Neural progenitor cell (in vitro differentiated cells): ENCODE data around the gene GJD4. TPM values are rescaled to one million over a fixed set of nuclear protein-coding genes. Genes with fewer than 3 reads are reported as not detected.

ENCODE experiments used
- DNase-seq: peaks from one replicate; pipeline ENCODE4 v3.0.0-alpha.2; 2016; ENCODE audit warnings: low spot score
- H2AFZ ChIP-seq: fragments of 200-600 bp; sonication (generic); replicated peaks from 2 replicates; pipeline ENCODE4 v1.6.1; 2016; ENCODE audit warnings: antibody characterized with exemption
- H3F3A ChIP-seq: fragments of 200-600 bp; sonication (generic); 2 replicates; pipeline ENCODE4 v1.6.1; 2016; ENCODE audit warnings: antibody characterized with exemption, low read depth
- H3K27ac ChIP-seq: fragments of 200-600 bp; sonication (generic); 2 replicates; pipeline ENCODE4 v1.5.1; 2016; ENCODE audit warnings: mild to moderate bottlenecking
- H3K27me3 ChIP-seq: fragments of 200-600 bp; sonication (generic); 2 replicates; pipeline ENCODE4 v1.6.1; 2016; ENCODE audit warnings: mild to moderate bottlenecking, moderate library complexity
- H3K36me3 ChIP-seq: fragments of 200-600 bp; sonication (generic); 2 replicates; pipeline ENCODE4 v1.5.1; 2016
- H3K4me1 ChIP-seq: fragments of 200-600 bp; sonication (generic); 2 replicates; pipeline ENCODE4 v1.6.1; 2016; ENCODE audit warnings: mixed run types
- H3K4me2 ChIP-seq: fragments of 200-600 bp; sonication (generic); 2 replicates; pipeline ENCODE4 v1.6.1; 2016
- H3K4me3 ChIP-seq: fragments of 200-600 bp; sonication (generic); 2 replicates; pipeline ENCODE4 v1.5.1; 2016
- H3K79me2 ChIP-seq: fragments of 200-600 bp; sonication (generic); 2 replicates; pipeline ENCODE4 v1.6.1; 2016; ENCODE audit warnings: low read depth
- H3K9ac ChIP-seq: fragments of 200-600 bp; sonication (generic); 2 replicates; pipeline ENCODE4 v1.6.1; 2016
- H3K9me3 ChIP-seq: fragments of 200-600 bp; sonication (generic); 2 replicates; pipeline ENCODE4 v1.5.1; 2016; ENCODE audit warnings: low read depth
- H4K20me1 ChIP-seq: fragments of 200-600 bp; sonication (generic); 2 replicates; pipeline ENCODE4 v1.6.1; 2016; ENCODE audit warnings: low read depth
- H3K27ac Mint-ChIP-seq: 3 replicates; pipeline ENCODE4 v1.8.0; 2021; ENCODE audit warnings: mixed read lengths
- H3K27me3 Mint-ChIP-seq: 2 replicates; pipeline ENCODE4 v1.8.0; 2022; ENCODE audit warnings: low read depth, mild to moderate bottlenecking, inconsistent platforms, moderate library complexity, mixed read lengths; ENCODE audit not compliant: insufficient read depth
- H3K36me3 Mint-ChIP-seq: 3 replicates; pipeline ENCODE4 v1.8.0; 2021; ENCODE audit warnings: mixed read lengths
- H3K4me1 Mint-ChIP-seq: 3 replicates; pipeline ENCODE4 v1.8.0; 2021; ENCODE audit warnings: mixed read lengths
- H3K4me3 Mint-ChIP-seq: 3 replicates; pipeline ENCODE4 v1.8.0; 2021; ENCODE audit warnings: mild to moderate bottlenecking, moderate library complexity, mixed read lengths
- H3K9me3 Mint-ChIP-seq: 3 replicates; pipeline ENCODE4 v1.8.0; 2020; ENCODE audit warnings: mixed read lengths
- CTCF ChIP-seq: fragments of 200-600 bp; sonication (generic); IDR thresholded peaks from 2 replicates; pipeline ENCODE4 v1.5.1; 2017; ENCODE audit warnings: antibody characterized with exemption, mild to moderate bottlenecking
- EZH2 ChIP-seq: fragments of 200-600 bp; sonication (generic); IDR thresholded peaks from 2 replicates; pipeline ENCODE4 v1.6.1; 2017; ENCODE audit warnings: antibody characterized with exemption, mild to moderate bottlenecking, moderate library complexity
- EZH2phosphoT487 ChIP-seq: fragments of 200-600 bp; sonication (generic); IDR thresholded peaks from 2 replicates; pipeline ENCODE4 v1.6.1; 2017; ENCODE audit warnings: antibody characterized with exemption
- total RNA-seq: library from RNA; depleted of rRNA; stranded (reverse); fragments of >200 nt; gene quantifications from 2 replicates; pipeline ENCODE4 v1.2.3, GENCODE V29; 2015; ENCODE audit warnings: low replicate concordance

Gene GJD4
- total RNA-seq, 1 donor from 2014 or later = not detected

- no peaks in the 10 kb centered on the region for H3K27me3 ChIP-seq
- H3K9me3 ChIP-seq = no peaks in the 10 kb centered on the region
- no peak overlapping the region for H3K27ac Mint-ChIP-seq
- H4K20me1 ChIP-seq = no peaks in the 10 kb centered on the region
- peaks cover 32% of the 10 kb centered on the region for H3F3A ChIP-seq
- H3K4me1 ChIP-seq = peaks cover 31% of the 10 kb centered on the region
- no peaks in the 10 kb centered on the region for H3K79me2 ChIP-seq
- H3K4me1 Mint-ChIP-seq = peaks cover 17% of the 10 kb centered on the region
- H3K4me2 ChIP-seq = no peak overlapping the region
- peaks cover 2% of the 10 kb centered on the region for H3K27me3 Mint-ChIP-seq
- DNase-seq = no peak
- no peaks in the 10 kb centered on the region for H3K36me3 Mint-ChIP-seq
- H2AFZ ChIP-seq = no peak overlapping the region
- no peak overlapping the region for H3K27ac ChIP-seq
- no peaks in the 10 kb centered on the region for H3K36me3 ChIP-seq
- H3K4me3 Mint-ChIP-seq = no peak overlapping the region
- no peak overlapping the region for H3K4me3 ChIP-seq
- H3K9ac ChIP-seq = no peak overlapping the region
- TF ChIP-seq EZH2 (no peak), CTCF (no peak), EZH2phosphoT487 (no peak)
- peaks cover 4% of the 10 kb centered on the region for H3K9me3 Mint-ChIP-seq
Observed at GRCh38 chr10:35631404-35631803, 26.3 kb downstream of the GJD4 start.

DNA sequence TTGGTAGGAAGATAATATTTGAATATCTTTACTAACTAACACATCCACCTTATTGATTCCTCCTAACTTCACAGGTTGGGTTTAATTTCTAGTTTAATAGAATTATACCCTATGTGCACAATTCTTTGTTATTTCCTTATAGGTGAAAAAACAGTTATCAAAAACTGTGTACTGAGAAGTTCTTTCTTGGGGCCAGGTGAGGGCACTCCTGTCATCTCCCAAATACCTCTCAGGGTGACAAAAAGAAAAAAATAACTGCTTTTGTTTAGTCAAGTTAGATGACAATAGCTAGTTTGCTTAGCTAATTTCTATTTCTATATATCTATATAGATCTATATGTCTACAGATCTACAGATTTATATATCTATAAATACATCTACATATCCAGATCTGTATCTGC, 26.9 kb downstream of the GJD4 start:
- no peaks in the 10 kb centered on the region for H3K27me3 ChIP-seq
- H4K20me1 ChIP-seq = peaks cover 6% of the 10 kb centered on the region
- H3K79me2 ChIP-seq = no peaks in the 10 kb centered on the region
- TF ChIP-seq CTCF = peak; percentile 39
- TF ChIP-seq EZH2phosphoT487 = no peak
- Mint-ChIP-seq H3K4me1 (peaks cover 24% of the 10 kb centered on the region), H3K36me3 (no peaks in the 10 kb centered on the region), H3K4me3 (no peak overlapping the region), H3K27me3 (peaks cover 2% of the 10 kb centered on the region), H3K27ac (no peak overlapping the region), H3K9me3 (peaks cover 4% of the 10 kb centered on the region)
- peaks cover 38% of the 10 kb centered on the region for H3F3A ChIP-seq
- no peak overlapping the region for H3K4me3 ChIP-seq
- H3K4me1 ChIP-seq = peaks cover 32% of the 10 kb centered on the region
- H3K27ac ChIP-seq = no peak overlapping the region
- no peaks in the 10 kb centered on the region for H3K36me3 ChIP-seq
- no peak for DNase-seq
- no peak overlapping the region for H2AFZ ChIP-seq
- H3K4me2 ChIP-seq = no peak overlapping the region
- H3K9ac ChIP-seq = no peak overlapping the region
- no peaks in the 10 kb centered on the region for H3K9me3 ChIP-seq

GRCh38 chr10:35633006-35633980, 28.2 kb downstream of the GJD4 start:
- no peaks in the 10 kb centered on the region for H3K36me3 ChIP-seq
- TF ChIP-seq EZH2 (no peak), CTCF (no peak), EZH2phosphoT487 (no peak)
- no peaks in the 10 kb centered on the region for H3K79me2 ChIP-seq
- no peak overlapping the region for H3K27ac ChIP-seq
- peaks cover 42% of the 10 kb centered on the region for H3K4me1 ChIP-seq
- no peak overlapping the region for H3K4me2 ChIP-seq
- H3K9me3 ChIP-seq = no peaks in the 10 kb centered on the region
- Mint-ChIP-seq H3K9me3 (peaks cover 2% of the 10 kb centered on the region), H3K4me1 (peaks cover 34% of the 10 kb centered on the region), H3K36me3 (no peaks in the 10 kb centered on the region), H3K4me3 (no peak overlapping the region), H3K27ac (no peak overlapping the region), H3K27me3 (peaks cover 5% of the 10 kb centered on the region)
- no peak overlapping the region for H3K4me3 ChIP-seq
- peaks cover 51% of the 10 kb centered on the region for H3F3A ChIP-seq
- peak; percentile 23 for DNase-seq
- H3K27me3 ChIP-seq = no peaks in the 10 kb centered on the region
- H4K20me1 ChIP-seq = peaks cover 16% of the 10 kb centered on the region
- no peak overlapping the region for H2AFZ ChIP-seq
- H3K9ac ChIP-seq = no peak overlapping the region
